ENCODE data around the gene CROCC2. TPM values are rescaled to one million over a fixed set of nuclear protein-coding genes. Genes with fewer than 3 reads are reported as not detected.

Gene CROCC2
- total RNA-seq, 1 donor from 2014 or later = not detected

- no peak for TF ChIP-seq CTCF (conservative IDR thresholded peaks at IDR 0.05)
- Mint-ChIP-seq H3K9me3 (no peaks in the 10 kb centered on the region), H3K4me1 (no peaks in the 10 kb centered on the region), H3K27me3 (ENCODE audit: low read depth) (peaks cover 17% of the 10 kb centered on the region), H3K27ac (ENCODE audit: unreplicated experiment) (no peak overlapping the region), H3K36me3 (ENCODE audit: low read depth) (no peaks in the 10 kb centered on the region), H3K4me3 (no peak overlapping the region)
- no peak for DNase-seq (ENCODE audit: low read depth, low spot score)
These were observed 9.6 kb downstream of the CROCC2 start for GRCh38 chr2:240915526-240916341.

GRCh38 chr2:240916571-240917008 lies 10.5 kb downstream of the CROCC2 start:
- H3K27ac Mint-ChIP-seq (ENCODE audit: unreplicated experiment) = no peak overlapping the region
- H3K4me3 Mint-ChIP-seq = no peak overlapping the region

GRCh38 chr2:240917009-240917683 lies 11.0 kb downstream of the CROCC2 start:
- H3K4me1 Mint-ChIP-seq = no peaks in the 10 kb centered on the region
- H3K9me3 Mint-ChIP-seq = no peaks in the 10 kb centered on the region
- TF ChIP-seq CTCF (conservative IDR thresholded peaks at IDR 0.05) = no peak
- no peak overlapping the region for H3K4me3 Mint-ChIP-seq
- H3K27ac Mint-ChIP-seq (ENCODE audit: unreplicated experiment) = no peak overlapping the region
- H3K36me3 Mint-ChIP-seq (ENCODE audit: low read depth) = no peaks in the 10 kb centered on the region
- DNase-seq (ENCODE audit: low read depth, low spot score) = no peak
- peaks cover 9% of the 10 kb centered on the region for H3K27me3 Mint-ChIP-seq (ENCODE audit: low read depth)

More at GRCh38 chr2:240916571-240917008, 10.5 kb downstream of the CROCC2 start:
- no peaks in the 10 kb centered on the region for H3K4me1 Mint-ChIP-seq
- H3K36me3 Mint-ChIP-seq (ENCODE audit: low read depth) = no peaks in the 10 kb centered on the region
- no peak for DNase-seq (ENCODE audit: low read depth, low spot score)
- no peaks in the 10 kb centered on the region for H3K9me3 Mint-ChIP-seq
- H3K27me3 Mint-ChIP-seq (ENCODE audit: low read depth) = peaks cover 15% of the 10 kb centered on the region
- TF ChIP-seq CTCF (conservative IDR thresholded peaks at IDR 0.05) = no peak

GRCh38 chr2:240917684-240918257 lies 11.6 kb downstream of the CROCC2 start:
- no peak overlapping the region for H3K27ac Mint-ChIP-seq (ENCODE audit: unreplicated experiment)
- peaks cover 7% of the 10 kb centered on the region for H3K27me3 Mint-ChIP-seq (ENCODE audit: low read depth)
- H3K4me1 Mint-ChIP-seq = no peaks in the 10 kb centered on the region
- no peaks in the 10 kb centered on the region for H3K36me3 Mint-ChIP-seq (ENCODE audit: low read depth)
- H3K9me3 Mint-ChIP-seq = no peaks in the 10 kb centered on the region
- no peak for DNase-seq (ENCODE audit: low read depth, low spot score)
- no peak for TF ChIP-seq CTCF (conservative IDR thresholded peaks at IDR 0.05)
- no peak overlapping the region for H3K4me3 Mint-ChIP-seq

GRCh38 chr2:240918258-240919091 lies 12.3 kb downstream of the CROCC2 start:
- Mint-ChIP-seq H3K36me3 (ENCODE audit: low read depth) (no peaks in the 10 kb centered on the region), H3K4me1 (no peaks in the 10 kb centered on the region), H3K9me3 (no peaks in the 10 kb centered on the region), H3K4me3 (no peak overlapping the region), H3K27me3 (ENCODE audit: low read depth) (peaks cover 7% of the 10 kb centered on the region), H3K27ac (ENCODE audit: unreplicated experiment) (no peak overlapping the region)
- no peak for TF ChIP-seq CTCF (conservative IDR thresholded peaks at IDR 0.05)
- no peak for DNase-seq (ENCODE audit: low read depth, low spot score)

Data from neural crest cell (in vitro differentiated cells).